Motor neuron (in vitro differentiated cells): ENCODE measurements around the gene GFRA4. TPM values are rescaled to one million over a fixed set of nuclear protein-coding genes. Genes with fewer than 3 reads are reported as not detected.
A peak's percentile ranks its signal among the peaks of the same experiment; 100 is the strongest.
"Not testable (repeated sequence)": the region's sequence is repeated elsewhere in the genome, so short reads cannot be mapped to it uniquely, and the experiment has no call there.

Experiments used
- ATAC-seq, 8 experiments: fragments of 200-7000 bp; cut with Tn5 transposase; replicated peaks in 6 of 8; 2 replicates each; pipeline ENCODE4 v1.8.0; 2021; ENCODE audit warnings: mild to moderate bottlenecking in 8 of 8, moderate library complexity in 8 of 8
- H3K27ac ChIP-seq, 2 donors: fragments of 250-450 bp; sonication (Bioruptor Pico); 2 replicates each; pipeline ENCODE4 v1.9.0; 2021; ENCODE audit warnings: antibody characterized with exemption in 2 of 2, mild to moderate bottlenecking in 2 of 2, moderate library complexity in 1 of 2
- H3K4me1 ChIP-seq, 2 donors: fragments of 250-450 bp; sonication (Bioruptor Pico); replicated peaks in 1 of 2; 2 replicates each; pipeline ENCODE4 v1.6.1; 2021; ENCODE audit warnings: antibody characterized with exemption in 2 of 2, mild to moderate bottlenecking in 2 of 2, moderate library complexity in 1 of 2
- H3K4me3 ChIP-seq, 5 donors: fragments of 250-450 bp; sonication (Bioruptor Pico); 2 replicates each; pipeline ENCODE4 v1.9.0; 2021; ENCODE audit warnings: antibody characterized with exemption in 5 of 5, mild to moderate bottlenecking in 5 of 5, moderate library complexity in 4 of 5
- WGBS, 10 experiments: fragments of 450-650 bp; shearing (Covaris generic); methylation state at CpG; one replicate each; pipeline ENCODE4 v1.0.0; 2022; 5-methylcytosine and 5-hydroxymethylcytosine counted together
- in situ Hi-C, 9 experiments: fragments of 400-800 bp; cut with MboI; loops; one replicate each; pipeline ENCODE4 v1.15.0; 2021; ENCODE audit warnings: low sequenced_read_pairs in 9 of 9, low pct_unique_long_range_greater_than_20kb in 2 of 9; ENCODE audit not compliant: unreplicated experiment in 9 of 9
- total RNA-seq, 8 experiments: library from RNA; unstranded; fragments of 300-600 nt; gene quantifications; 2 replicates each; pipeline versions ENCODE4 v1.2.3 to v1.2.4, GENCODE V29; 2022

Gene GFRA4
- total RNA-seq, 8 experiments from 2014 or later: 0.14 TPM; not detected in 7

DNA sequence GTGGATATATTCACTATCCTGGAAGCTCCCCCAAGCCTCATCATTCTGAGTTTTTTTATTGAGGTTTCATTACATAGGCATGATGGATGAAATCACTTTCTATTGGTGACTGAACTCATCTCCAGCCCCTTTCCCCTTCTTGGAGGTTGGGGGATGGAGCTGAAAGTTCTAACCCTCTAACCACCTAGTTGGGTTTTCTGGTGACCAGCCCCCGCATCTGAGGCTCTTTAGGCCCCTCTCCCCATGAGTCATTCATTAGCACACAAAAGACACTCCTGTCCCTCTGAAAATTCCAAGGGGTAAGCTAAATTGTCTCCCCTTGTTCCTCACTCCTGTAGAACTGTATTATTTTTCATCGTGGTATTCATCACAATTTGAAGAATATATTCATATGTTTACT, 33.3 kb downstream of the GFRA4 start:
- no peak for ATAC-seq
- no peaks in the 10 kb centered on the region for H3K4me1 ChIP-seq
- in situ Hi-C loops: no loop called here
- no peak overlapping the region for H3K4me3 ChIP-seq
- 0 to 64% (median 50%) methylated on average over 1 to 2 of the region's 2 CpGs; no CpG with 5 or more reads in 3 of the 10 experiments for WGBS, 10 experiments
- no peak overlapping the region for H3K27ac ChIP-seq

- ATAC-seq: no peak
- in situ Hi-C loops: no loop called here
- WGBS, 10 experiments: 77 to 100% (median 86%) methylated on average over 3 to 12 of the region's 16 CpGs
These were observed 34.5 kb downstream of the GFRA4 start for GRCh38 chr20:3628502-3629314.

DNA sequence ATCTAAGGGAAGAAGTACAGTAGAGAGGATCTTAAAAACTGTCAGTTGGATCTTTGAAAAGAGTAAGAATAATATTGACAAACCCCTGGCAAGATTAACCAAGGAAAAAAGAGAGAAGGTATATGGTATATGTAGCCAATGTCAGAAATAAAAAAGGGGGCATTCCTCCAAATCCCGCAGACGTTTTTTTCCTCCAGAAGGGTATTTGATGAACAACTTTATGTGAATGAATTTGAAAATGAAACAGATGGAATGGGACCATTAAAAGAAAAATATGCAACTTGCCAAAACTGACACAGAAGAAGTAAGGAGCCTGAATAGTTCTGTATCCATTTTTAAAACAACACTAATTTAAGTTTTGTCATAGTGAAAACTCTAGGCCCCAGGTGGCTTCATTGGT, 35.7 kb downstream of the GFRA4 start:
- WGBS, 10 experiments: 63 to 100% (median 88%) methylated on average over 1 to 2 of the region's 2 CpGs
- ATAC-seq: no peak
- H3K27ac ChIP-seq: no peak overlapping the region
- in situ Hi-C loops: no loop called here
- no peaks in the 10 kb centered on the region for H3K4me1 ChIP-seq
- H3K4me3 ChIP-seq: no peak overlapping the region

More at GRCh38 chr20:3628502-3629314, 34.5 kb downstream of the GFRA4 start:
- H3K4me3 ChIP-seq: no peak overlapping the region
- no peaks in the 10 kb centered on the region for H3K4me1 ChIP-seq
- no peak overlapping the region for H3K27ac ChIP-seq

DNA sequence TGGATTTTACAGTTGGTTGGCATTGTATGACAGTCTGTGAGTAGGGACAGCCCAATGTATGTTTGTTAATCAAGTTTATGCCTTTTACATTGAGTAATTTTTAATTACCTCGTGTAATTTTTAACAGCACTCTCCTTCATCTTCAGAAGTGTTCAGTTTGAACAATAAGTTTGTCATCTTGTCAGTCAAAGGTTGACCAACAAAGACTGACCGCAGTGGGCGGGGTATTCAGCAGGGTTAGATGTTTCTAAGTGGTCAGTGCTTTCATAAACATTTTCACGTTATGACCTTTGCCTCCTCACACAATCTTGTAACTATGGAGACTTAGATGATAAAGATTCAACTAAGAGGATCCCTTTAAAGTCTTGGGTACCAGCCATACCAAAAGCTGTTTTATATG, 40.8 kb downstream of the GFRA4 start:
- ATAC-seq: no peak
- Histone ChIP-seq H3K4me1 (no peaks in the 10 kb centered on the region), H3K4me3 (no peak overlapping the region), H3K27ac (no peak overlapping the region)
- WGBS, 10 experiments: 57 to 100% (median 94%) methylated on average over 1 to 4 of the region's 4 CpGs
- in situ Hi-C loops: no loop called here

DNA sequence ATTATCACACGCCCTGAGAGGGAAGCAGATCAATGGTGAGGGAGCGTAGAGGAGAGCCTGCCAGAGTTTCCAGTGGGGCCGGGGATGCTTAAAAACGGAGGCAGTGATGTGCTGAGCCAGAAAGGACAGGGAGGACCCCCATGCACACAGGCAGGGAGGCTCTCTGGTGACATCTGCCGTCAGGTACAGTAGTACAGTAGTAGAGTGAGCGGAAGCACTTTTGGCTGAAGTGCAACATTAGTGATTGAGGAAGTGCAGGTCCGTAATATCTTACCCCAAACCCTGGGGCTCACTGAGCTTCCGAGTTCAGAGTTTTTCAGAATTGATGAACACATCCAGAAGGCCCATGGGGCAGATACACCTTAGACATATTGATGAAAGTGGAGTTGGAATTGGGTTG, 42.1 kb downstream of the GFRA4 start:
- in situ Hi-C loops: no loop called here
- Histone ChIP-seq H3K4me1 (no peaks in the 10 kb centered on the region), H3K27ac (no peak overlapping the region), H3K4me3 (no peak overlapping the region)
- no peak for ATAC-seq
- 38 to 93% (median 70%) methylated on average over 1 to 7 of the region's 8 CpGs; no CpG with 5 or more reads in 1 of the 10 experiments for WGBS, 10 experiments

GRCh38 chr20:3616250-3616649, 46.9 kb downstream of the GFRA4 start:
- 50% methylated on average over 2 of the region's 4 CpGs; no CpG with 5 or more reads in 9 of the 10 experiments for whole genome bisulfite sequencing, 10 experiments
- ATAC-seq: peak in 1 of 8 experiments; percentile 45
- Histone ChIP-seq H3K4me1 (no peaks in the 10 kb centered on the region), H3K27ac (no peak overlapping the region), H3K4me3 (no peak overlapping the region)
- in situ Hi-C loops: no loop called here

- in situ Hi-C loops, H3K27ac ChIP-seq, H3K4me1 ChIP-seq, ATAC-seq, H3K4me3 ChIP-seq: not testable (repeated sequence)
- 80 to 100% (median 91%) methylated on average over 1 to 11 of the region's 13 CpGs for WGBS, 10 experiments
These were observed 47.9 kb downstream of the GFRA4 start for GRCh38 chr20:3615171-3615840.

DNA sequence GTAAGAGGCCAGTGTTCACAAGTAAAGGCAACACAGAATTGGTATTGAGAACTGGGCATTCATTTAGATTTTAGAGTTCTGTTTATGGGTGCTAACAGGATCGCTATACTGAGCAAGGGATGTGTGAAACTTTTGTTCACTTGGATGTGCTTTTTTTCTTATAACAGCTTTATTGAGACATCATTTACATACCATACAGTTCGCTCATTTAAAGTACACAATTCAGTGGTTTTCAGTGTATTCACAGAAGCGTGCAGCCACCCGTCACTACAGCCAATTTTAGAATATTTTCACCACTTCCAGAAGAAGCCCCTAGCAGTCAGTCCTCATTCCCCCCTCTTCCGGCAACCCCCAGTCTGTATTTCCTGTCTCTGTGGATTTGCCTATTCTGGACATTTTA, 48.7 kb downstream of the GFRA4 start:
- 59 to 98% (median 86%) methylated on average over 1 to 5 of the region's 5 CpGs; no CpG with 5 or more reads in 1 of the 10 experiments for WGBS, 10 experiments
- Histone ChIP-seq H3K27ac (no peak overlapping the region), H3K4me1 (no peaks in the 10 kb centered on the region), H3K4me3 (no peak overlapping the region)
- no peak for ATAC-seq
- in situ Hi-C loops: no loop called here

DNA sequence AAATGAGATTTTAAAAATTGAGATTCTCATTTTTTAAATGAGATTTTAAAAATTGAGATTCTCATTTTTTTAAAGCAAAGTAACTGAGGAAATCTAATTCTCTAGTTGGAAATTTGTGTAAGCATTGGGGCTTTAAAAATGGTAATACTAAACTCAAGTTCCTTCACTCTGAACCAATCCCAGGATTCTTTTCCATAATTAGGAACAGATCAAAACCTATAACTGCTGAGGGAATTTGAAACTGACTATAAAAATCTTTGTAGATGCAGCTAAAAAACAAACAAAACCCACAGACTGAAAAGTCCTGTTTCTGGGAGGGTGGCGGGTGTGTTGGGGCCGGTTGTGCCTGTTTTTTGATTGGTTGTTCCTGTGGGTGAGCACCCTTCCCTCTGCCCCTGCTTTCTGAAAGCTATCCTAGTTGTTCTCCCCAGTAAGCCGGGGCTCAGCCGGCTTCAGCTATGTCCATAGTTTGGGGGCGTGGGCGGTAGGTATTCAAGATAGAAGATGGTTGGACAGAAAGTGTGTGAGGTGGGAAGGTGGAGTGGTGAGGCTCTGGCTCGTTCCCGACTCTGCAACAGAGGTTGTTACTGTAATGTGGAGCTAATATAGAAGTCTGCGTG, 49.3 kb downstream of the GFRA4 start:
- peak in 2 of 8 experiments; percentile 50 to 57 for ATAC-seq
- 18 to 100% (median 88%) methylated on average over 1 to 6 of the region's 9 CpGs for WGBS, 10 experiments
- Histone ChIP-seq H3K4me3 (no peak overlapping the region), H3K27ac (no peak overlapping the region), H3K4me1 (no peaks in the 10 kb centered on the region)
- in situ Hi-C loops: no loop called here

GRCh38 chr20:3612795-3613572, 50.2 kb downstream of the GFRA4 start:
- WGBS, 10 experiments: 58 to 90% (median 80%) methylated on average over 2 to 10 of the region's 10 CpGs; no CpG with 5 or more reads in 1 of the 10 experiments
- Histone ChIP-seq H3K4me1 (no peaks in the 10 kb centered on the region), H3K27ac (no peak overlapping the region), H3K4me3 (no peak overlapping the region)
- in situ Hi-C loops: no loop called here
- peak in 5 of 8 experiments; percentile 35 to 79 (median 69) for ATAC-seq

DNA sequence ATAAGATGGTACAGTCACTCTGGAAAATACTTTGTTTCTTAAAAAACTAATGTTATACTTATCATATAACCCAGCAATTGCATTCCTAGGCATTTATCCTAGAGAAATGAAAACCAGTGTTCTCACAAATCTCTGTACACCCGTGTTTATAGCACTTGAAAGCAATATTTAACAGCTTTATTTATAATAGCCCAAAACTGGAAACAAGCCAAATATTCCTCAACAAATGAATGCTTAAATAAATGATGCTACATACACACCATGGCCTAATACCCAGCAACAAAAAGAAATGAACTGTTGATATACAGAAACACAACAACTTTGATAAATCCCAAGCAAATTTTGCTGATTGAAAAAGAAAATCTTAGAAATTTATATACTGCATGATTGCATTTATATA, 51.3 kb downstream of the GFRA4 start:
- ATAC-seq: no peak
- Histone ChIP-seq H3K4me3 (no peak overlapping the region), H3K4me1 (no peaks in the 10 kb centered on the region), H3K27ac (no peak overlapping the region)
- 11 to 88% (median 60%) methylated on average over 1 of the region's 1 CpG; no CpG with 5 or more reads in 2 of the 10 experiments for WGBS, 10 experiments
- in situ Hi-C loops: no loop called here
